Measurements from ENCODE around the gene ELFN2.

The ELFN2 gene

DNA sequence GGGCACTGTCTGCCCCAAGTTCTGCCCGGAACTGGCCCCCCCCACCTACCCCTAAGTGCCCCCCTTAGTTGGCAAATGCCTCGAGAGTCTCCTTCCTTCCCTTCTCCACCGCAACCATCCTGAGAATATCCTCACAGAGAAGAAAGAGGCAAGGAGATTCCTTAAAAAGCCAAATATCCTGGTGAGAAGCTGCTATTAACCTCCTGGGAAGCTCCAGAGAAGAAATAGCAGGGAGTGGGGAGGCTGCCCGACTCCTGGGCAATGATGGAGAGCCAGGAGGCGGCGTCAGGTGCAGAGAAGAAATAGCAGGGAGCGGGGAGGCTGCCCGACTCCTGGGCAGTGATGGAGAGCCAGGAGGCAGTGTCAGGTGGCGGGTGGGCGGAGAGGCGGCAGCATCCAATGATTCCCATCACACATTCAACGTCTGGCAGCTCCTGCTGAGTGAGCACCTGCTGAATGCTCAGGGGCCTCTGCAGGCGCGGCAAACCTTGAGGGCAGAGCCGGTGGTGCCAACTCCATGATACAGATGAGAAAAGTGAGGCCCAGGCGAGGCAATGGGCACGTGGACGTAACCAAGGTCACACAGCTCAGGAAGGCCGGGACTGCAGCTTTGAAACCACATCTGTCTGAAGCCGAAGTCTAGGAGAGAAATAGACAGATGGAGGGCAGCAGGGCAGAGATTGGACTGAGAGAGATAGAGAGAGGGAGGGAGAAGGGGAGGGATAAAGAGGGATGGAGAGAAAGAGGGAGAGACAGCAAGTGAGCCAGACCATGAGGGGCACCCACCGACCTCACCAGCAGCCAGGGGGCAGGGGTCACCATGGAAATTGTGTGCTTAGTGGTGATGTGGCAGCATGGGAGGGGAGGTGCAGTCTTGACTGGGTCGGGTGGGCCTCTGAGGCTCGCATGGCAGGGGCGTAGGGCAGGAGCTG, 86.7 kb downstream of the ELFN2 start:
- H3K79me2 ChIP-seq (ENCODE audit: control insufficient read depth, insufficient read depth, low read length): no peaks in the 10 kb centered on the region
- H3K23ac ChIP-seq (ENCODE audit: low read length): no peak overlapping the region
- no peak for DNase-seq
- H4K8ac ChIP-seq (ENCODE audit: low read depth, low read length): no peak overlapping the region
- no peak overlapping the region for H4K5ac ChIP-seq (ENCODE audit: low read length)
- H3K27me3 ChIP-seq (ENCODE audit: insufficient read depth, low read length, poor library complexity): no peaks in the 10 kb centered on the region
- no peaks in the 10 kb centered on the region for H3K36me3 ChIP-seq (ENCODE audit: control insufficient read depth, insufficient read depth, low read length)
- H3K27ac ChIP-seq (ENCODE audit: low read depth, low read length): no peak overlapping the region
- H3K4me2 ChIP-seq (ENCODE audit: low read length): no peak overlapping the region
- no peaks in the 10 kb centered on the region for H3K4me1 ChIP-seq (ENCODE audit: control insufficient read depth, low read depth, low read length)
- no peak overlapping the region for H3K4me3 ChIP-seq (ENCODE audit: low read length)
- H3K79me1 ChIP-seq (ENCODE audit: low read length): no peaks in the 10 kb centered on the region
- WGBS (ENCODE audit: extremely low coverage, insufficient coverage, low lambda C conversion rate): no CpG with 5 or more reads among the region's 24 CpGs
- no peak overlapping the region for H3K9ac ChIP-seq (ENCODE audit: low read length)
- H2BK5ac ChIP-seq (ENCODE audit: low read length): no peak overlapping the region
- no peak overlapping the region for H2BK120ac ChIP-seq (ENCODE audit: low read depth, low read length)
- no peak overlapping the region for H2AK5ac ChIP-seq (ENCODE audit: low read length)
- no peak overlapping the region for H2BK15ac ChIP-seq (replicated peaks; ENCODE audit: low read depth)
- H3K56ac ChIP-seq (ENCODE audit: low read length): no peak overlapping the region
- no peak overlapping the region for H3K18ac ChIP-seq (ENCODE audit: low read length)
- no peak overlapping the region for H3K4ac ChIP-seq (ENCODE audit: low read depth, low read length)

DNA sequence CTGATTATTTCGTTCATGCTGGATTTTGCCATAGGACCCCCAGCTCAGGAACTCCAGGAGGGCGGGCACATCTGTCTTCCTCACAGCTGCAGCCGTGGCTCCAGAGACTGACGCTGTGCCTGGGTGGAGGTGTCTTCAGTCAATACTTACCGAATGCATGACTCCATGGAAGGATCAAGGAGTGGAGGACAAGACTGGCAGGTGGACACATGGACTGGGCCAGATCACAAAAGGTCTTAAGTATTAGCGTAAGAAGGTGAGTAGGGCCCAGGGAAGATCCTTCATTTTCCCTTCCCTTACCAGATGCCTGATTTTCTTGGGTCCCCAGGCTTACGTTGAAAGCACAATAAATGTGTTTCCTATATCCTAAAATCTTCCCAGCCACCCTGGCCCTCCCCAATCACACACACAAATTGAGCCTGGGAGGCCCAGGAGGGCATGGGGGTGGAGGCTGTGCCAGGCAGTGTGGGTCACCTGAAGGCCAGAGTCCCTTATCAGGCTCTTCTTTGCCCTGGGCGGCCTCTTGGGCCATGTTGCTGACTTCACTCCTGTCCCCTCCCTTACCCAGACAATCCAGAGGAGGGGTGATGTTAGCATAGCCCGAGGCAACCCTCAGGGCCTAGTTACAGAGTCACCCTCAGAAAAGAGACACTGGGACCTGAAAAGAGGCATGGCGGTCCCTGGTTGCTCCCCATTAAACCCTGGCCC, 88.6 kb downstream of the ELFN2 start:
- Histone ChIP-seq H3K4me1 (ENCODE audit: control insufficient read depth, low read depth, low read length) (no peaks in the 10 kb centered on the region), H3K18ac (ENCODE audit: low read length) (no peak overlapping the region), H2AK5ac (ENCODE audit: low read length) (no peak overlapping the region), H3K9ac (ENCODE audit: low read length) (no peak overlapping the region), H3K27me3 (ENCODE audit: insufficient read depth, low read length, poor library complexity) (peaks cover 13% of the 10 kb centered on the region), H4K5ac (ENCODE audit: low read length) (no peak overlapping the region), H3K36me3 (ENCODE audit: control insufficient read depth, insufficient read depth, low read length) (no peaks in the 10 kb centered on the region), H3K56ac (ENCODE audit: low read length) (no peak overlapping the region), H3K4ac (ENCODE audit: low read depth, low read length) (no peak overlapping the region), H3K4me3 (ENCODE audit: low read length) (no peak overlapping the region), H3K79me1 (ENCODE audit: low read length) (no peaks in the 10 kb centered on the region), H3K23ac (ENCODE audit: low read length) (no peak overlapping the region), H2BK120ac (ENCODE audit: low read depth, low read length) (no peak overlapping the region), H3K79me2 (ENCODE audit: control insufficient read depth, insufficient read depth, low read length) (no peaks in the 10 kb centered on the region), H2BK5ac (ENCODE audit: low read length) (no peak overlapping the region), H4K8ac (ENCODE audit: low read depth, low read length) (no peak overlapping the region), H3K4me2 (ENCODE audit: low read length) (no peak overlapping the region), H2BK15ac (replicated peaks; ENCODE audit: low read depth) (no peak overlapping the region), H3K27ac (ENCODE audit: low read depth, low read length) (no peak overlapping the region)
- WGBS (ENCODE audit: extremely low coverage, insufficient coverage, low lambda C conversion rate): no CpG with 5 or more reads among the region's 10 CpGs
- DNase-seq: no peak

DNA sequence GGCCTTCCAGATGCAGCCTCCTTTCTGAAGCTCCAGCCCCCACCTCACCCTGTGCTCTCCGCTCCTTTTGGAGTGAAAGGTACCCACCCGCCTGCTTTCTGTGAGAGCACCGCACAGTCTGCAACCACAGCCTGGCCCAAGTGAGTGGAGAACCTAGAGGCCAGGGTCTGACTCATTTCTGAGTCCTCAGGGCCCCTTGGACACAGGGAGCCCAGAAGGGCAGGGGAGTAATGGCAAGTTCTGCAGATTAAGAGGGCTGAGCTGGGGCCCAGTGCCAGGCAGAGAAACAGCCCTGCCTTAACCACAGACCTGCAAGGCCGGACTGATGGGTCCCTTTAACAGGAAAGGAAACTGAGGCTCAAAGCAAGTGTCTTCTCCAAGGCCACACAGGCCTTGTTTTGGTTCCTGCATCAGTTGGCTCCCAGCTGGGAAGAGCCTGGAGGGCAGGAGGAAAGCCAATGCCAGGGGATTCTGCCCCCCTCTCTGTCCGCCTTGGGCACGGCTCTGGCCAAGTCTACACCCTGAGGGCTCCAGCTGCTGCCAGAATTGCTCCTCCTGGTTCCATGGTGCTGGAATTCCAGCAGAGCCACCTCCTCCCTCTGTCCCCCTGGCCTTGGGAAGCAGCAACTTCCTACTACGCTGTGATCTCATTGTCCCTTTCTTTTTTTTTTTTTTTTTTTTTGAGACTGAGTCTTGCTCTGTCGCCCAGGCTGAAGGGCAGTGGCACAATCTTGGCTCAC, 89.9 kb downstream of the ELFN2 start:
- WGBS (ENCODE audit: extremely low coverage, insufficient coverage, low lambda C conversion rate): no CpG with 5 or more reads among the region's 8 CpGs
- Histone ChIP-seq H3K4me2 (ENCODE audit: low read length) (no peak overlapping the region), H4K5ac (ENCODE audit: low read length) (no peak overlapping the region), H4K8ac (ENCODE audit: low read depth, low read length) (no peak overlapping the region), H3K4me1 (ENCODE audit: control insufficient read depth, low read depth, low read length) (no peaks in the 10 kb centered on the region), H3K18ac (ENCODE audit: low read length) (no peak overlapping the region), H3K4me3 (ENCODE audit: low read length) (no peak overlapping the region), H2BK5ac (ENCODE audit: low read length) (no peak overlapping the region), H2BK15ac (replicated peaks; ENCODE audit: low read depth) (no peak overlapping the region), H3K27ac (ENCODE audit: low read depth, low read length) (no peak overlapping the region), H2AK5ac (ENCODE audit: low read length) (no peak overlapping the region), H3K36me3 (ENCODE audit: control insufficient read depth, insufficient read depth, low read length) (no peaks in the 10 kb centered on the region), H3K4ac (ENCODE audit: low read depth, low read length) (no peak overlapping the region), H3K23ac (ENCODE audit: low read length) (no peak overlapping the region), H3K79me1 (ENCODE audit: low read length) (no peaks in the 10 kb centered on the region), H2BK120ac (ENCODE audit: low read depth, low read length) (no peak overlapping the region), H3K79me2 (ENCODE audit: control insufficient read depth, insufficient read depth, low read length) (no peaks in the 10 kb centered on the region), H3K56ac (ENCODE audit: low read length) (no peak overlapping the region), H3K27me3 (ENCODE audit: insufficient read depth, low read length, poor library complexity) (peaks cover 14% of the 10 kb centered on the region), H3K9ac (ENCODE audit: low read length) (no peak overlapping the region)
- DNase-seq: no peak

DNA sequence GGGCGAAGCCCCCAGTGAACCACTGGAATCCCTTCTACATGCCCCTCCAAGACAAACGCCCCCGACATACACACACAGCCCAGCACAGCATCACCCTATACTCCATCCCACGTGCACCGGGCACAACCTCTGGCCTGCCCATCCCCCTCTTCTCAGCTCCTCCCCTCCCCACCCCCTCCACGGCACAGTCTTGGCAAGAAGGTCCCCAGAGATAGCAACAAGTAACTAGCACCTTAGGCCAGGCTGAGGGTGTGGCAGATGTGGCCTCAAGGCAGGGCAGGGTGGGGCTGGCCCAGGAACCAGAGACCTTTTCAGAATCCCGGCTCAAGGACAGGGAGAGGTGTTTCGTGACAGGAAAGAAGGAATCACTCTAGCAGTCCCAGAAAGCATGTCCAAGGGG, 90.7 kb downstream of the ELFN2 start:
- Histone ChIP-seq H3K79me1 (ENCODE audit: low read length) (no peaks in the 10 kb centered on the region), H3K27ac (ENCODE audit: low read depth, low read length) (no peak overlapping the region), H3K18ac (ENCODE audit: low read length) (no peak overlapping the region), H3K56ac (ENCODE audit: low read length) (no peak overlapping the region), H3K36me3 (ENCODE audit: control insufficient read depth, insufficient read depth, low read length) (no peaks in the 10 kb centered on the region), H3K4ac (ENCODE audit: low read depth, low read length) (no peak overlapping the region), H4K8ac (ENCODE audit: low read depth, low read length) (no peak overlapping the region), H4K5ac (ENCODE audit: low read length) (no peak overlapping the region), H2BK120ac (ENCODE audit: low read depth, low read length) (no peak overlapping the region), H3K27me3 (ENCODE audit: insufficient read depth, low read length, poor library complexity) (peaks cover 14% of the 10 kb centered on the region), H3K4me1 (ENCODE audit: control insufficient read depth, low read depth, low read length) (no peaks in the 10 kb centered on the region), H2BK5ac (ENCODE audit: low read length) (no peak overlapping the region), H3K9ac (ENCODE audit: low read length) (no peak overlapping the region), H3K4me2 (ENCODE audit: low read length) (no peak overlapping the region), H3K23ac (ENCODE audit: low read length) (no peak overlapping the region), H2AK5ac (ENCODE audit: low read length) (no peak overlapping the region), H3K4me3 (ENCODE audit: low read length) (no peak overlapping the region), H3K79me2 (ENCODE audit: control insufficient read depth, insufficient read depth, low read length) (no peaks in the 10 kb centered on the region), H2BK15ac (replicated peaks; ENCODE audit: low read depth) (no peak overlapping the region)
- no peak for DNase-seq
- no CpG with 5 or more reads among the region's 8 CpGs for WGBS (ENCODE audit: extremely low coverage, insufficient coverage, low lambda C conversion rate)

DNA sequence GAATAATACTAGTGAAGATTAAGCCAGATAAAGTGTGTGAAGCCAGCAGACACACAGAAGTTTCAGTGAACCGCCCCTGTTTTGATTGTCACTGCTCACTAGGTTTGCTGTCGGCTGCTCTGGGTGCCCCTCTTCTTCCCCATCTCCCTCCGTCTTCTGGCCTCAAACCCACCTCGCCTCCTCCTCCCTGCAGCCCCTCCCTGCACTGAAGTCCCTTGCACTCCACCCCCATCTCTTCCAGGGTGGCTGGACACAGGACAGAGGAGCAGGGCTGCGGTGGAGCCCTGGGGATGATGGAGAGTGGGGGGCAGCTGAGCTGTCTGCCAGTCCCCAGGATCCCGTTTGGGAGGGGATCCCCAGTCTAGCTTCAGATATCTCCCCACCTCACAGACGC, 91.5 kb downstream of the ELFN2 start:
- H3K27ac ChIP-seq (ENCODE audit: low read depth, low read length): no peak overlapping the region
- H2BK15ac ChIP-seq (replicated peaks; ENCODE audit: low read depth): no peak overlapping the region
- H2BK5ac ChIP-seq (ENCODE audit: low read length): no peak overlapping the region
- no peak overlapping the region for H2AK5ac ChIP-seq (ENCODE audit: low read length)
- no peak overlapping the region for H3K23ac ChIP-seq (ENCODE audit: low read length)
- WGBS (ENCODE audit: extremely low coverage, insufficient coverage, low lambda C conversion rate): no CpG with 5 or more reads among the region's 7 CpGs
- DNase-seq: no peak
- no peak overlapping the region for H3K4me3 ChIP-seq (ENCODE audit: low read length)
- no peaks in the 10 kb centered on the region for H3K79me1 ChIP-seq (ENCODE audit: low read length)
- no peak overlapping the region for H4K8ac ChIP-seq (ENCODE audit: low read depth, low read length)
- H3K4me1 ChIP-seq (ENCODE audit: control insufficient read depth, low read depth, low read length): no peaks in the 10 kb centered on the region
- no peak overlapping the region for H2BK120ac ChIP-seq (ENCODE audit: low read depth, low read length)
- no peaks in the 10 kb centered on the region for H3K36me3 ChIP-seq (ENCODE audit: control insufficient read depth, insufficient read depth, low read length)
- no peak overlapping the region for H3K4ac ChIP-seq (ENCODE audit: low read depth, low read length)
- no peaks in the 10 kb centered on the region for H3K79me2 ChIP-seq (ENCODE audit: control insufficient read depth, insufficient read depth, low read length)
- H3K4me2 ChIP-seq (ENCODE audit: low read length): no peak overlapping the region
- H3K56ac ChIP-seq (ENCODE audit: low read length): no peak overlapping the region
- H4K5ac ChIP-seq (ENCODE audit: low read length): no peak overlapping the region
- H3K9ac ChIP-seq (ENCODE audit: low read length): no peak overlapping the region
- peaks cover 14% of the 10 kb centered on the region for H3K27me3 ChIP-seq (ENCODE audit: insufficient read depth, low read length, poor library complexity)
- no peak overlapping the region for H3K18ac ChIP-seq (ENCODE audit: low read length)
